AG04450 (cell line): ENCODE results near the gene ZNF75A. TPM values are rescaled to one million over a fixed set of nuclear protein-coding genes. Genes with fewer than 3 reads are reported as not detected.

ENCODE experiments used
- CTCF ChIA-PET: fragments of 300-600, 350-600 bp; formaldehyde crosslinking; extraction: SDS; loops from one replicate; lab custom pipeline; 2022; ENCODE audit warnings: antibody characterized with exemption, inconsistent platforms; lab: Charles Lee
- POLR2A ChIA-PET: fragments of 350-600 bp; formaldehyde crosslinking; extraction: SDS; loops from one replicate; lab custom pipeline; 2021; ENCODE audit warnings: antibody characterized with exemption, inconsistent platforms; lab: Yijun Ruan, JAX
- DNase-seq: peaks from one replicate; pipeline ENCODE4 v3.0.0-alpha.2; 2011; ENCODE audit warnings: low read depth, low spot score
- H3K27ac ChIP-seq: one replicate; pipeline ENCODE4 v1.5.1; 2012; ENCODE audit warnings: low read depth, low read length, control low read depth
- H3K27me3 ChIP-seq: one replicate; pipeline ENCODE4 v1.6.0; 2012; ENCODE audit warnings: low read length; ENCODE audit not compliant: control insufficient read depth, insufficient read depth
- H3K4me3 ChIP-seq: 2 replicates; pipeline ENCODE4 v1.5.1; 2011; ENCODE audit warnings: mild to moderate bottlenecking, low read depth, low read length, control low read depth
- H3K9me3 ChIP-seq: 2 replicates; pipeline ENCODE4 v1.5.1; 2012; ENCODE audit warnings: low read length; ENCODE audit not compliant: control insufficient read depth, insufficient read depth
- CTCF ChIP-seq: IDR thresholded peaks from 2 replicates; pipeline ENCODE4 v1.5.1; 2011; ENCODE audit warnings: low read depth, low read length, control low read depth, inconsistent platforms
- polyA plus RNA-seq: library from polyadenylated mRNA; depleted of rRNA; stranded (reverse); fragments of >200 nt; gene quantifications from 2 replicates; pipeline ENCODE4 v1.2.3, GENCODE V29; 2011; rRNA removed

Gene ZNF75A
- polyA plus RNA-seq, 1 experiment, result 20.3 TPM

- CTCF ChIA-PET, result no interaction called here
- TF ChIP-seq CTCF, result no peak
Observed at GRCh38 chr16:3364774-3365427, 59.6 kb downstream of the ZNF75A start.

More at GRCh38 chr16:3364774-3365427, 59.6 kb downstream of the ZNF75A start:
- peak overlapping the region; percentile 76 for H3K4me3 ChIP-seq
- no peaks in the 10 kb centered on the region for H3K27me3 ChIP-seq
- H3K9me3 ChIP-seq, result peaks cover 35% of the 10 kb centered on the region
- peak; percentile 83 for DNase-seq
- POLR2A ChIA-PET, result interaction anchor here (0.6 to 2.1 kb wide), 7 partner anchors 9 to 175 kb away, joined by 3 to 9 read pairs (median 4); partner anchors contain the start of genes OR2C1, ZNF174, ZNF263 and ZSCAN32
- peak overlapping the region; percentile 98 for H3K27ac ChIP-seq

Other genes with a start within 250 kb of the ZNF75A start
- gene IL32, start 239.9 kb upstream of the ZNF75A start, polyA plus RNA-seq, result 30.3 and 37.9 TPM in 2 replicates
- not detected in 2 replicates for gene ZSCAN10, start 206.2 kb upstream of the ZNF75A start, polyA plus RNA-seq
- gene ZNF205, start 192.9 kb upstream of the ZNF75A start, polyA plus RNA-seq, result 3.6 and 5.5 TPM in 2 replicates
- gene ZNF213, start 170.5 kb upstream of the ZNF75A start, polyA plus RNA-seq, result 0.47 and 1.2 TPM in 2 replicates
- gene OR1F1, start 117.3 kb upstream of the ZNF75A start, polyA plus RNA-seq, result 0.20 and 0.29 TPM in 2 replicates
- 4.7 and 6.1 TPM in 2 replicates for gene ZNF200, start 70.3 kb upstream of the ZNF75A start, polyA plus RNA-seq
- gene MEFV, start 48.9 kb upstream of the ZNF75A start, polyA plus RNA-seq, result not detected in 2 replicates
- 13.2 and 22.5 TPM in 2 replicates for gene ZNF263, start 22.0 kb upstream of the ZNF75A start, polyA plus RNA-seq
- 4.4 and 5.3 TPM in 2 replicates for gene TIGD7, start 67 bp upstream of the ZNF75A start, polyA plus RNA-seq
- 0.07 and 0.09 TPM in 2 replicates for gene OR2C1, start 50.4 kb downstream of the ZNF75A start, polyA plus RNA-seq
- 18.5 and 18.6 TPM in 2 replicates for gene ZSCAN32, start 95.5 kb downstream of the ZNF75A start, polyA plus RNA-seq
- 10.7 and 10.9 TPM in 2 replicates for gene ZNF174, start 95.7 kb downstream of the ZNF75A start, polyA plus RNA-seq
- gene ZNF597, start 138.0 kb downstream of the ZNF75A start, polyA plus RNA-seq, result 1.6 and 1.8 TPM in 2 replicates
- 23.1 and 28.8 TPM in 2 replicates for gene NAA60, start 138.2 kb downstream of the ZNF75A start, polyA plus RNA-seq
- not detected in 2 replicates for gene C16orf90, start 190.0 kb downstream of the ZNF75A start, polyA plus RNA-seq
- gene CLUAP1, start 195.5 kb downstream of the ZNF75A start, polyA plus RNA-seq, result 28.9 and 38.6 TPM in 2 replicates